ENCODE results near the gene SKOR1.

The SKOR1 gene

DNA sequence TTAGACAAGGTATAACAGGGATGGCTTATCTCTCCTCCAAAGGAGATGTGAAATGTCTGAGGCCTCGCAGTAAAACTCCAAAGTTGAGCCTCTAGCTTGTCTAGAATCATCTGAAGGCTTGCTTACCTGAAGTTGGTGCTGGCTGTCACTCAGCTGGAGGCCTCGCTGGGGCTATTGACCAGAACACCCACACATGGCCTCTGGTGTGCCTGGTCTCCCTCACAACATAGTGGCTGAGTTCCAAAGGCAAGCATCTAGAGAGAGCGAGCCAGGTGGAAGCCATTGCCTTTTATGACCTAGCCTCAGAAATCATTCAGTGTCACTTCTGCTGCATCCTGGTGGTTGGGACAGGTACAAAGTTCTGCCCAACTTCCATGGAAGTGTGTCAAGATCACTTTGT lies 31.9 kb downstream of the SKOR1 start:
- no peak for FAIRE-seq

DNA sequence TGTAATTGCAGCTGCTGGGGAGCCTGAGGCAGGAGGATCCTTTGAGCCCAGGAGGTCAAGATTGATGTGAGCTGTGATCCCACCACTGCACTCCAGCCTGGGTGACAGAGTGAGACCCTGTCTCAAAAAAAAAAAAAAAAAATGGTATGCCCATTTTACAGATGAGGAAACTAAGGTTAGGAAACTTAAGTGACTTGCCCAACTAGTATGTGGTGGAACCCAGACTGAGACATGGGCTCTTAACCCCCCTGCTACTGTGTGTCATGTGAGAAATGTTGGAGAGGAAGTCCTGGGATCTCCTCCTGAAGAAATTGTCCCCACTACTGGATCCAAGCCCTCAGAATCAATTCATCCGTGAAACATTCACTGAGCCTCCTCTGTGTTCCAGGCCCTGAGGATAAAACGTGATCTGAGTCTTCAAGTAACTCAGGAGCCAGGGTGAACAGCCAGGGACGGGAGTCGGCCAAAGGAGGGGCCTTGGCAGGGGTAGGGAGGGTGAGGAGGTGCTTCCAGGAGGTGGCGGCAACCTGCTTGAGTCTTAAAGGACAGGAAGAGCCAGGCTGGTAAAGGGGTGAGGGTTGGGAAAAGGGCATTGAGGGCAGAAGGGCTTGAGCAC lies 34.1 kb downstream of the SKOR1 start:
- FAIRE-seq = no peak

DNA sequence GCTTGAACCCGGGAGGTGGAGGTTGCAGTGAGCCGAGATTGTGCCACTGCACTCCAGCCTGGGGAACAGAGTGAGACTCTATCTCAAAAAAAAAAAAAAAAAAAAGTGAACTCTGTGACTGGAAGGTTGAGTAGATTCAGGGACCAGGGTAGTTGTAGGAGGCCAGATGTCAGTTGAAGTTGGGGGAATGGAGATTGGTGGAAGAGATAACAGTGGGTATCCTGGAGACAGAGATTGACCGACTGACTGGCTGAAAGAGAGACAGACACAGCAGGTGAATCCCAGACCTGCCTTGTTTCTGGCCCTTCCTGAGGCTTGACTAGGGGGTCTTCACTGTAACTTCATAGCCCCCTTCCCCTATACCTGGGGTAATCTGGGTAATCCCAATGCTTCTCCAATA lies 36.7 kb downstream of the SKOR1 start:
- FAIRE-seq = no peak

DNA sequence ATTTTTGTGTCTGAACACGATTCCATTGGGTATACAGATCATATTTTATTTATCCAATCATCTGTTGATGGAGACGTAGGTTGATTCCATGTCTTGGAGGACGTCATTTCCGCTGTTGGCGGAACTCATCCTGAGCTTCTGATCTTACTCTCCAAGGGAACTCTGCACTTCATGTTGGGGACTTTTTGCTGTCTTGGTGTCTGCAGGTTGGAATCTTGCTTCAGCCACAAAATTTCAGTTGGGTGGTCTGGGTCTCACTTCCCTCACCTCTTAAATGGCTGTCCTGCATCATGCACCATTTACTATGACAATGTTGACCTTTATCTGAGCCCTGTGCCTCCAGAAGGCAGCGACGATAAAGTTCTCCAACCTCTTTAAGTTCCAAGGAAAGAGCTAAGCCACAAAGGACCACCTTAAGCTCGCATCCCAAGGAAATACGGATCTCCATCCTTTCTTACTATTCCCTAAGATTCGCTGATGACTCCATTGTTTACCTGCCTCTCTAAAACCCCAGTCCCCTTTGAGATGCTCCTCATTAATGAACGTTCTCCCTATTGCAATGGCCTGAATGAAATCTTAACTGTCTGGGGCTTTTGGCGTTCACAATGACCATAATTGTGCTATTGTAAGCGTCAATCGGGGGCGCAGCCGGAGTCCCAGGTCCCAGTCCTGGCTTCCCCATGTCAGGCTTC lies 37.6 kb downstream of the SKOR1 start:
- FAIRE-seq = no peak

DNA sequence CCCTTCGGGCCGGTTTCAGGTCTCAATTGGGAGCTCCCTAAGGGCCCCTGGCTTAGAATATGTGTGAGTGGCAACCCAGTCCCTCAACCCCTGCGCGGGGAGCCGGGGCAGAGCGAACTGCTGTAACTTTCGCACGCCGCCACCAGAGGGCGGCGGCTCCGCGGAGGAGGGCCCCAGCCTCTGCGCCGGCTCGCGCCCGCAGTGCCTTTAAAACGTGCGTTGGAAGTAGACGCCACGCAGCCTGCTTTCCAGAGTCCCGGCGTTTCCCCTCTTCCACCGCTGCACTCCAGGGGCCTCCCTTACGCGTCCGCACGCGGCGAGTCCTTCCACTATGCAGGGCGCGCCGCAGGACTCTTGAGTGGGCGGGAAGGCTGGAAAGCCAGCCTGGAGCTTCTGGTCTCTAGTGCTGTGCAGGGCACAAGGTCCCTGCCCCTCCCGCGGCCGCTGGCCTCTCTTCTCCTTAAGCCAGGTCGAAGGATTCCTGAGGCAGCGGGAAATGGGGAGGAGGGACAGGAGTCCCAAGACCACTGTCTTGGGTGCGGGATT lies 38.2 kb downstream of the SKOR1 start:
- no peak for FAIRE-seq

DNA sequence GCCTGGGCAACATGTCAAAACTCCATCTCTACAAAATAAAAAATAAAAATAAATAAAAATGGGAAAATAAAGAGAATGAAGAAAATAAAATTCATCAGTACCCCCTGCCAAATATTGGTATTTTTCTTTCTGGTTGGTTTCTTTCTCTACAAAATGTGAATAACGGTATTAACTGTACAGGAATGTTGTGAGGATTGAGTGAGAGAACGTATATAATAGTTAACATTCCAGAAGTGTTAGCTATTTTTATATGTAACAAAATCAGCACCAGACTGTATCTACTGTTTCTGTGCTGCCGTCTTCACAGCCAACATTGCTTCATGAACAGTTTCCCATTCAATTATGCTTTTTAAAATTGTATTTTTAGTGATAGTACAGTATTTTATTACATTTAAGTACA lies 40.0 kb downstream of the SKOR1 start:
- no peak for FAIRE-seq

DNA sequence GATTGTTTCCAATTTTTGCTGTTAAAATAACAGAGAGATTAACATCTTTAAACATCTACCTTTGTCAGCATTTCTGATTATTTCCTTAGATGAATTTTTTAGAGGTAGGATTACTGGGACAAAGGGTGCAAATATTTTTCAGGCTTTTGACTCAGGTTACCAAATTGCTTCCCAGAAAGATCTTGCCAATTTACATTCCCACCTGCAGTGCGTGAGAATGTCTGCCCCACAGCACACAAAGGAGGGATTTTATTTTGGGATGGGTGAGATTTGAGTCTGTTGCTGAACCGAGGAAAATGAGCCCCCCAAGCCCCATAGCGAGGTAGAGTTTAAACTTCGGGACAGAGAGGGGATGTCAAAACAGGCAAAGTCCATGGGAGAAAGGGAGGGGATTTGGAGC lies 40.5 kb downstream of the SKOR1 start:
- no peak for FAIRE-seq

DNA sequence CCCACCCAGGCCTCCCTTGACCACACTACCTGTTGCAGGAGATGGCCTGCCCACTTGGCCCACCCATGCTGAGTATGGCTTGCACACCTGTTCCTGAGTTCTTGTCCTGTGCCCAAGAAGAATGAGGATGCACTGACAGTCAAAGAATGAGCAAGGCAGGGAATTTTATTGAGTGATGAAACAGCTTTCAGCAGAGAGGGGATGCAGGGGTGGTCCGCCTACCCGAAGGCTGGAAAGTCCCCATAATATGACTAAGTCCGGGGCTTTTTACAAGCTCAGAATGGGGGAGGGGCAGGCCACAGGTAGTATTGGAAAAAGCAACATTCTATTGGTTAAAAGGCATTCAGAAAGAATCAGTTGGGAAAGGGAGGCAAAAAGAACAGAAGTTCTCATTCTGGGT lies 44.4 kb downstream of the SKOR1 start:
- FAIRE-seq = no peak

DNA sequence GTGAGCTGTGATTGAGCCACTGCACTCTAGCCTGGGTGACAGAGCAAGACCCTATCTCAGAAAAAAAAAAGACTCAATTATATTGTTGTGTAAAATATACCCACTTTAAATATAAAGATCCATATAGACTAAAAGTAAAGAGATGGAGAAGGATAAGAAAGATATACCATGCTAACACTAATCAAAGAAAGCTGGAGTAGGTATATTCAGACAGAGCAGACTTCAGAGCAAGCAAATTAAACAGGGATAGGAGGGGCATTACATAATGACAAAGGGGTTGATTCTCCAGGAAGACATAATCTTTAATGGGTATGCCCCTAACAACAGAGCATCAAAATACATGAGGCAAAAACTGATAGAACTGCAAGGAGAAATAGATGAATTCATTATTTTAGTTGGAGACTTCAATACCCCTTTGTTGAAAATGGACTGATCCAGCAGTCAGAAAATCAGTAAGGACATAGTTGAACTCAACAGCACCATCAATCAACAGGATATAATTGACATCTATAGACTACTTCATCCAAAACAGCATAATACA lies 45.6 kb downstream of the SKOR1 start:
- no peak for FAIRE-seq

DNA sequence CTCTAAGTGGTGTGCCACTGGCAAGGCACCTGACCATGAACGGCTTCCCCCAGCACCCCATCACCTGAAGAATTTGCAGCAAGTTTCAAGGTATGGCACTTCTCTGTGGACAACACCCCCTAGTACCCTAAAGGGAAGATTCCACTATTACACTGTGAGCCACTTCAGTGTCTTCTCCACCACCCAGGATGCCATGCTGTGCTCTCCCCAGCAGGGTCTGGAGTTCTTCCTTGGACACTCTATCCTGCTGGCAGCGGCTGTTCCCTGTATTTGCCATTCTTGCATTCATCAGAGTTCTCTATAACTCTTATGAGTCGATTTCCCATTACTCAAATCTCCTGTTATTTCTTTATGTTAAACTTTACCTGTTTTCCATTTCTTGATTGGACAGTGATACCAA lies 48.5 kb downstream of the SKOR1 start:
- no peak for FAIRE-seq

DNA sequence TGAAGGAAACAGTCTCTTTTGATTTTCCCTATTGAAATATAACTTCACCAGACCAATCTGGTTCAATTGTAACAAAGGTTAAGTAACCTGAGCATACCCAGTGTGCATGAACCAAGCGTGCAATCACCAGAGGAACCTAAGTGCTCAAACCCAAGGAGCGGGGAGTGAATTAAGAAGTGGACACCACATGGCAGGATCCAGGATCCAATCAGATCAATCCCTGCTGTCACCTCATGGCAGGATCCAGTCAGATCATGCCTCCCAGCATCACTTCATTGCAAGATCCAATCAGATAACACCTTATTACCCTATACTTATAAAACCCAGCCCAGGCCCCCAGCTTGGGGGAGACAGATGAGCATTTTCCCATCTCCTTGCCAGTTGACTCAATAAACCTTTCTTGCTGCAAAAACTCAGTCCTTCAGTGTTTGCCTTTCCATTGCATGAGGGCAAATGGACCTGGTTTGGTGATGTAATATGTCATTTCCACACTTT lies 53.5 kb downstream of the SKOR1 start:
- no peak for FAIRE-seq

DNA sequence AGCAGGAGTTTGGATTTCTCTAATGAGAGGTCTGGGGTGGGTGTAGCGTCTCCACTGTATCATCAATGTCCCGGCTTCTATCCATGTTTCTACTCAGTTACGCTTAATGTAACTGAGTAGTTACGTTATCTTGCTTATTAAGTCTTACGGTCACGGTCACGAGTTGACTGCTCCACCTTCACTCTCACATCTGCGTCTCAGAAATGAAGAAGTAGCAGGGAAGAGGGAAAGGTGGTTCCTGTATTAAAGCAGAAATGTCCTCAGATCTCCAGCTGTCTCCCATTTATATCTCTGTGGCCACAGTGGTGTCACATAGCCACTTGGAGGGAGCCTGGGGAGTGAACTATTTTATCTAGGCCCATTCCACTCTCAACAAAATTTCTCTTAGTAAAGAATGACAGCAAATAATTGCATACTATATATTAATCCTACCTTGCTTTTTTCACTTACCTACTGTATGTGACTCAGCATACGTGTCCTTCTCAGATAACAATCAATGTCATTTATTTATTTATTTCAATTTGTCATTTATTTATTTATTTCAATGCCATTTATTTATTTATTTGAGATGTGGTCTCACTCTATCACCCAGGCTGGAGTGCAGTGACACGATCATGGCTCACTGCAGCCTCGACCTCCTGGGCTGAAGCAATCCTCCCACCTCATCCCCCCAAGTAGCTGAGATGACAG lies 54.3 kb downstream of the SKOR1 start:
- FAIRE-seq = no peak

DNA sequence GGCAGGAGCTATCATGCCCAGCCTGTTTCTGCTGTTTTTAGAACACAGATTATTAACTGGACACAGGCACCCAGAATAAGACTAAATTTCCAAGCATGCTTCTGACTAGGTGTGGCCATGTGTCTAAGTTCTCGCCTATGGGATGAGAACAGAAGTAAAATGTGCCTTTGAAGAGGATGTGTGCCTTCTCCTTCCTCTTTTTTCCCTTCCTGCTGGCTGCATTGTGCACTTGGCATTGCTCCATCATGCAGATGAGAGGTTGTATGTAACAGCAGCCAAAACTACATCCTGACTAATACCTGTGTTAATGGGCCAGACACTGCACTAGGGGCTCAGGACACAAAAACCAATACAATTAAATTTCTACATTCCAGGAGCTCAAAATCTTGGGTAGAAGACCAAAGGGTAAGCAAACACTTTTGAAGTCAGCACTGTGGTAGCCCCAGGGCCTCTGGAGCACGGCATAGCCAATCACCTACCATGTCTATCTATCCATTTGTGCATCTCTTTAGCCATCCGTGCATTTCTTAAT lies 55.4 kb downstream of the SKOR1 start:
- FAIRE-seq = no peak

DNA sequence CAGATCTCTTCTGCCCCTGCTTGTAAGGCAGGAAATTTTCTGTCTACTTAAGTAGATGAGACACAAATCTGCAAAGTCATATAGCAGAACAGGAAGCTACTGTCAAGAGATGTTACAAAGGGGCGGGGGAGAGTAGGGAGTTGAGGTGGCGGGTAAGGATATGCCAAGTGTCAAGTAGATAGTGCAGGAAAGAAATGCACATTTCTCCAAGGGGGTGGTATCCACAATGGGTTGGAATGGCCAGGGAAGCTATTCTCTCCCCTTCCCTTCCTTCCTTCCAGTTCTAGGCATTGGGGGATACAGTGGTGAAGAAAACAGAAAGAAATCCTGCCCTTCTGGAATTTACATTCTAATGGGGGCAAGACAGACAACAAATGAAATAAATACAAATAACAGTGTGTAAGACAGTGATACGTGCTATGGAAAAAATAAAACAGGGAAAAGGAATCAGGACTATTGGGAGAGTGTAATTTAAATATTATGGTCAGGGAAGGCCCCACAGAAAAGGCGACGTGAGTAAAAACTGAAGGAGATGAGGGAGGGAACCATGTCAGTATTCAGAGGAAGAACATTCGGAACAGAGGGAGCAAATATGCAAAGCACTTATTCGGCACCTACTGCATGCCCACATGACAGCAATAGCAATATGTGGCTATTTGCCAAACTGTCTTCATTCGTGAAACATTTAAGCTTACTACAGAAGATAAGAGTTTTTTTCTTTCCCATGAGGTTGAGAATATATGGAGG lies 57.4 kb downstream of the SKOR1 start:
- FAIRE-seq = no peak

DNA sequence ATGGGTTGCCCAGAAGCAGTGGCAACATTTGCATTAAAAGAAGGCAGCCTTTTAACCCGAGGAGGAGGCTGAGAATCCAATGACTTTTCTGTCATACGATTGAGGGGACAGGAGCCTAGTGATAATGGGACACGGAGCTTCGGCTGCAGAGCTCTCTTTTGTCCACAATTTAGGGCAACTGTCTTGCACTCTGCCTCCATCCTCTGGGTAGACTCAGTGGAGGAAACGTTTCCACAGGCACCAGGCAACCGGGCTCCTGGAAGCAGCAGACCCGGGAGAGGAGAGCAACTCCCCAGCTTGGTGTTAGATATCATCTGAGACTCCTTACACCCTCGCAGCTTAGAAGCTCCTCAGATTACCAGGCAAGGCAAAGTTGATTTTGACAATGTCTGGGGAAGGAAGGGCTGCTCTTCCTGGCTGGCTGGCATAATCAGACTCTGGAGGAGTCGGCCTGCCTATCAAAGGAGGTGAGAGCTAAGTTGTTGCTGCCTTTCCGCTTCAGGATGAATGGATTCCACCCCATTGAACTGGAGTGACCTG lies 58.0 kb downstream of the SKOR1 start:
- FAIRE-seq = no peak

DNA sequence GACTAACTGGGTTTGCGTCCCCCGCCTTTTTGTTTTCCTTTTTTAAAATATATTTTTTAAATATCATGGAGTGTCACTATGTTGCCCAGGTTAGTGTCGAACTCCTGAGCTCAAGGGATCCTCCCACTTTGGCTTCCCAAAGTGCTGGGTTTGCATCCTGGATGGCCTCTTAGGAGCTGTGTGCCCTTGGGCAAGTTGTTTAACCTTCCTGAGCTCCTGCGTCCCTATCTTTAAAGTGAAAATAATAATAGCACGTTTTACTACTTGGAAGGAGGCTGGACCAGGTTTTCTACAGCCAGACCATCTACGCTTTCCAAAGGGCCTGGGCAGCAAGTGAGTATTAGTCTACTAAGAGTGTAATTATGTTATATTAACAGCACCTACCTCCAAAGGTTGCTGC lies 58.7 kb downstream of the SKOR1 start:
- no peak for FAIRE-seq
